ENCODE data around the gene LSM14A. TPM values are rescaled to one million over a fixed set of nuclear protein-coding genes. Genes with fewer than 3 reads are reported as not detected.

Gene LSM14A
- total and polyA plus RNA-seq, 2 of the 8 experiments (the other 6 are each of a cell fraction or from before 2014, with no cell fraction given), result 117 to 195 TPM

- TF ChIP-seq USF2 (IDR thresholded peaks at IDR 0.05; ENCODE audit: low read length) (no peak), TBP (IDR thresholded peaks at IDR 0.05; ENCODE audit: low read depth, low read length) (no peak), CREB1 (IDR thresholded peaks at IDR 0.05) (no peak), RXRA (IDR thresholded peaks at IDR 0.05; ENCODE audit: insufficient read depth, low read depth, low read length) (no peak)
These were observed 8.4 kb downstream of the LSM14A start (continued) for GRCh38 chr19:34180709-34181108.
